ENCODE results near the gene LIPH.

LIPH gene

DNA sequence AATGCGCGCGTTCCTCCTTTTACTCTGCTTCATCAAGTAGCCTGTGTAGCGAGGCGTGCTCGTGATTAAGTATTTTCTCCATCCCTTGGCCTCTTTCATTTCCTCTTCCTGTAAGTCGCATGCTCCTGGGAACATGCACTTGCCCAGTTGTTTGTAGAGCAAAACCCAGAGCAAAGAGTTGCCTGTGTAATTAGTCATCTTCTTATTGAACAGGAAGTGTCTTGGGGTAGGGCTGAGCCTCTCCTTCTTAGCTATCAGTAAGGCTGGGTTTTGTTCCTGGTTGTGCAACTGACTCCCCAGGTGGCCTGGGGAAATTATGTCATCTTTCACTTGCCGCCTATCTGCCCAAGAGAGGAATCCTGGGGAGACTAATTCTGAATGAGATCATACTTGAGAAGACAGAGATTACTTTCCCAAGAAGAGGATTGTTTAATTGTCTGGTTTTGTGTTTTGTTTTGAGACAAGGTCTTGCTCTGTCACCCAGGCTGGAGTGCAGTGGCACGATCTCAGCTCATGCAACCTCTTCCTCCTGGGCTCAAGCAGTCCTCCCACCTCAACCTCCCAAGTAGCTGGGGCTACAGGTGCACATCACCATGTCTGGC is 14.9 kb downstream of the LIPH start:
- peak; percentile 96 for DNase-seq

DNA sequence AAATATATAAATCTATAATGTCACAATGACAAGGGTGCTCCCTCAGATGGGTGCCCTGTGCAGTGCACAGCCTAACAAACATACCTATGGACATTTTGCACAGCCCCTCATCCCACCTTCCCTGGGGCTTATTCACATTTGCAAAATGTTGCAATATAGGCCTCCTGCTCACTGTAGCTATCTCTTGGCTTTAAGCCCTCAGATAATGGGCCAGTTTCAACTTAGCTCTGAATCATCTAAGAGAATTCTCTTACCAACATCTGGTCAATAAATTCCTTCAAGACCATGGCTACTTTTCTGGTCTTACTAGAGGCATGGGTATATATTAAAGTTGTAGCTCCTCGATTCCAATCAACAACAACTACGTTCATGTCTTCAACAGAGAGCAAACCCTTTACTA is 17.9 kb downstream of the LIPH start:
- DNase-seq: no peak

DNA sequence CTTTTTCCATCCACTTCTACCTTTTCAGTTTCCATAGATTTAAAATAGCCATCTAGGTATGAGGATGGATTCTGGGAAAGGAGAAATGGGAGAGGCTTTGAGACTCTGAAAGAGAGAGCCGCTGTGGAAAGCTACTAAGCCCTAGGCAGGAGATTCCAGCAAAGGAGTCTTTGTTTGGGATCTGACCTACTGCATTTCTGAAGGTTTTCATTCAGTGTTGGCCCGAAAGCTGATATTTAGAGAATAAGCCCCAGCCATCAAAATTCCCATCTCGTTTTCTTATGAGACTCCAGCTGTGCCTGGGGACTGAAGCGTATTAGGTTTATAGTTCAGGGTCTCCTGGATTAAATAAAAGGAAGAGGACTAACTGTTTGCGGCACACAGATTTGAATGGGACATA is 19.5 kb downstream of the LIPH start:
- DNase-seq: no peak

DNA sequence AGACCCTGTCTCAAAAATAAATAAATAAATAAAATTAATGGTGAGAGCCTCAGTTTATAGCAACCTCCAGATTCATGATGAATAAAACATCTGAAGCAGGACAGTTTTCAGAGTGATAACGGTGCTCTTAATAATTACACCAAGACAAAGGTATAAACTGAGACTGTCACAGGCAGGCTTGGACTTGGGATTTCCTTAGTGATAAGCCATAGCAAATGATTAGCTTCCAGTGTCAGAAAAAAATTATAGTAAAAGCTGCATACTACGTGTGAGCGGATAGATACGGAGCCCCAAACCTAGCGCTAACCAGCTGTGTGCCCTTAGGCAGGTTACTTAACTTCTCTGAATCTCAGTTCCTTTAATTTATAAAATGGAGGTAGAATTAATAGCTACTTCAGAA is 21.5 kb downstream of the LIPH start:
- DNase-seq: no peak

DNA sequence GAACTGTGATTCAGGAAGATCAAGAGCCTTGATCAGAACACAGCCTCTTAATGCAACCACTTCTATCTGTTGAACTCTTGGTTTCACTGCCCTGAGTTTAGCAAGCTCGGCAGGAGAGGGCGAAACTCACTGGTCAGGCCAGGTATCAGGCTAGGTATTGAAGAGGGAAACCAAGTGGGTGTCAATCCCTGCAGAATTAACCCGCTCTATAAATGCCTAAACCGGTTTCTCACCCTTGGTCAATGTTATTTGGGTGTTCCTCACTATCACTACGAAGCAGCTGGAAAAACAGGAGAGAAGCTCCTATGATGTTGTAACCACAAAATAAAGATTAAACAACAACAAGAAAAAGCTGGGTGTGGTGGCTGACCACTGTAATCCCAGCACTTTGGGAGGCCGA is 23.9 kb downstream of the LIPH start:
- no peak for DNase-seq

DNA sequence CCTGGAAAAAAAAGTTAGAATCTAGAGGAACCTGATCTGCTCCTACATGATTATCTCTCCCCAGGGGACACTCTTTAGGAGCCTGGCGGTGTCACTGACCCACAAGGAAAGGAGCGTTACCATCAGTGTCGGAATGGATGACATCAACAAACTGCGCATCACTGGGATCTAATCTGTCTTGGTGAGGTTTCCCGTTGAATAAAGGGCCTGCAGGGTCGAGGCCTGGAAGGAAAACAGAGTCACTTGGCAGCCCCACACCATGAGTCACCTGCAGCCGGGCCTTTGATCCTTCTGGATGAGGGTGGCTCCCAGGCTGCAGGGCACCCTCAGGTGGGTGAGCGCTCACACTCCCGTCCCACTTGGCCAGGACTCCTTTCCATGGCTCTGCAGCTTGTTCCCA is 25.0 kb downstream of the LIPH start:
- no peak for DNase-seq

DNA sequence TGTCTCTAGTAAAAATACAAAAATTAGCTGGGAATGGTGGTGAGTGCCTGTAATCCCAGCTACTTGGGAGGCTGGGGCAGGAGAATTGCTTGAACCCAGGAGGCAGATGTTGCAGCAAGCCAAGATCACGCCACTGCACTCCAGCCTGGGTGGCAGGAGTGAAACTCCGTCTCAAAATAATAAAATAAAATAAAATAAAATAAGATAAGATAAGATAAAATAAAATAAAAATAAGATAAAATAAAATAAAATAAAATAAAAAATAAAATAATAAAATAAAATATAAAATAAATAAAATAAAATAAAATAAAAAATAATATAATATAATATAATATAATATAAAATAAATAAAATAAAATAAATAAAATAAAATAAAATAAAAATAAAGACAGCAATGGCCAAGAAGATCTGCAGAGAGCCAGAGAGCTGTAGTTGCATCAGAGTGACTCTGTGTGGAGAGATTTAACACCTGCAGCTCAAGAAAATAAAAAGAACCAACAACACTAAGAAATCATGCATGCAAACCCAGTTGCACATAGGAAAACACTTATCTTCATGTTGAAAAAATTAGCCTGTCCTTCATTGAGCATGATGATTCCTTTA is 25.9 kb downstream of the LIPH start:
- DNase-seq: no peak

DNA sequence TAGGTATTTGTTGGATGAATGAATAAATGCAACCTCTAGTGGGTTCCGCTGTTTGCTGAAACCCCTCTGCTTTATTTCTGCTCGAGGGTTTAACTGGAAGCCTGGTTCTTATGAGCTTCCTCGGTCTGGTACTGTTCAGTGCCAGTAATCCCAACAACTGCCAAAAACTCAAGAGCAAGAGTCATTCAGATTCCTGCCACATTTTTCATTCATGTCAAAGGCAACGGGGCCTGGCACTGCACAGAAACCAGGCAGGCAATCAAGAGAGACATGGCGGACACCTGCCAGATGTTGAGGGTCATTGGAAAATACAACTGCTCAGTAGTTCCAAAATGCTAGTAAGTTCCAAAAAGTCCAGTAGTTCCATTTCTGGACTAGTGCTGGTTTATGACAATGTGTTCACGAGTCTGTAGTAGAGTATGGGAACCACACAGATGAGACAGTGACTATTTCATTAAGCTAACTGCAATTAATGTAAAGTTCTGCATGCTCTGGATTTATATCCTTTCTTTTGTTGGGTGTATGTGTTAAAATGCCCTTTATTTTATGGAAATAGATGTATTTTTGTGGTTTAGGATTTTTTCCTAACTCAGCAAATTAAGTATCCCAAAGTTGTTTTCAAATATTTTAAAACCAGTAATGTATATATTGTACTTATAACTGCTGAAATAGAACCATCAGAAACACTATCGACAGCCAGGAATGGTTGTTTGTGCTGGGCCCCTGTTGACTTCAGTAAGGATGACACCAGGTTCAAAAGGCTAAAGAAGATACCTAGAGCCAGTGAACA is 30.8 kb downstream of the LIPH start:
- no peak for DNase-seq

DNA sequence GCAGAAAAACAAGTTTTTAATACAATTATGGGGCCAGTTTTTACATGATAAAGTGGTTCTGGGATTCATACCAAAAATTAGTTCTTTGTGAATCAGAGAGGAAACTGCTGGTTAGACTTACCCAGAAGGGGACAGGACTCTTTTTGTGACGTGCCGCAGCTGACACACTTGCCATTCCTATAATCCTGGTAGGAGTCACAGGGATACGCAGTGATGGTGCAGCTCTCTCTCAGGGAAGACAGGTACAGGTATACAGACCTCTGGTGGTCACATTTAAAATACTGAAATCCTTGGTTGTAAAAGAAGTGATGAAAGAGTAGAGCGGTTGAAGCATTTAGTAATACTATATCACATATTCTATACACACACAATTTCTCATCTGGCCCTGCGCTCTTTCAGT is 33.4 kb downstream of the LIPH start:
- DNase-seq: no peak

DNA sequence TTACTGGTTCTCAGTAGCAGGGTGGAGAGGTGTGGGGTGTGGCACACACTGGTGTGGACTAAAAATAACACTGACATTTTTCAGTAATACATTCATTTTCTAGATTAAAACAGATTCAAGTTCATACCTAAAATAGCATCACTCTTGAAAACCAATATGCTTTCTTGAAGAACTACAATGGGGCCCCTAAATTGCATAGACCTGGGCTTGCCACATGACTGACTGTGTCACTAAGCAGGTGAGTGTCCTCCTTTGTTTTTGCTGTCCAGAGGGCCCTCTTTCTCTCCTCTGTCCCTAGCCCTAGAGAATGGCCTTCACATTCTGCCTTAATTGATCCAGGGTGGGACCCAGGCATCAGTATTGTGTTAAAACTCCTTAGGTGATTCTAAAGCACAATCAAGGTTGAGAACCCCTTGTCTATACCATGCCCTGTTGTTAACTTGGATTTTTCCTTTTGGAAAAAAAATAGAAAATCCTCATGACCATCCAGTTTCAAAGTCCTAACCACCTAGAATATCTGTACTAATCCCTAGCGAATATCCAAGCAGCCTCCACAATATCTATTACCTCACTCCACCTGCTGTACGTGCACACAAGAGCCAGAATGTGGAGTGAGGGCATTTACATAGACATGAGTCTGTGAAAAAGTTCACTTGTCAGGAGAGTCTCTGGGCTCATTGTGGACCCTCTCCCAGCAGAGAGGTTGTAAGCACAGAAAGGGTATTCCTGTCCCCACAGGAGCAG is 34.8 kb downstream of the LIPH start:
- DNase-seq: no peak

DNA sequence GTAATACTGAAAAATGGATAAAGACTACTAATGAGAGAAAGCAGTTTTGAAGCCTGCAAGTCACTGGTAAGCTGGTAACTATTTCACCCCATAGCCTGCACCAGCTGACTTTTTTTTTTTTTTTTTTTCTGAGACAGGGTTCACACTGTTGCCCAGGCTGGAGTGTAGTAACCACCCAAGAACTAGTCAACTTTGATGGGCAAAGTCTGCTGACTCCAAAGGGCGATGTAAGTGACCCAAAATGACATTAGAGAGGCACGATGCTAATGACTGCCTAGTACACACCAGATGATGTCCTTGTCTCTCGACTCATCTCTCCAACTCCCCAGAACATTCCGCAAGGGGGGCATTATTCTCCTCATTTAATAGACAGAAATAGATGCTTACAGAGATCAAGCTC is 40.7 kb downstream of the LIPH start:
- DNase-seq: no peak

DNA sequence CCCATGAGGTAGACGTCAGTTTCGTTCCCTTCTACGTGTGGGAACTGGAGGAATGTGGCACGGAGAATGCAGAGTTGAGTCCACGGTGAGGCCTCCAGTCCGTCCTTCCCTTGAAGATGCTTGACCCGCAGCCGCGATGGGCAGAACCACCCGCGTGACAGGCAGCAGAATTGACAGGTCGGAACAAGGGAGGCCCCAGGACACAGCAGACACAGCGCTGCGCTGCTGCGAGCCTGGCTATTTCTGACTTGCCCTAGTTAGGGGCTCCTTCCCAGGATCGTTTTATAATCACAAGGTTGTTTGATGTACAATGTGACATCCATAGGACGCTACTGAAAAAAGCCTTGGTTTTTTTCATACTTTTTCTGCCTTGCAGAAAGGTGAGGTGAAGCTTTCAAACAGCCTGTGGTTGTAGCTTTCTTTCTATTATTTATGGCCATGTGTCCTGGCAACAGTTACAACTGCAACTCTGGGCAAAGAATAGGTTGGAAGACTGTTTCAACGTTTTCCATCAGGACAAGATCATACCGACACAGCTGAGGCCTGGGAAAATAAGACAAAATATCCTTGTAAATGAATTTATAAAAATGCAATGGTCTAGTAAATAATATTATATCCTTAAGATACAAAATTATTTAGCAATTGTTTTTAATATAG is 43.9 kb downstream of the LIPH start:
- no peak for DNase-seq

DNA sequence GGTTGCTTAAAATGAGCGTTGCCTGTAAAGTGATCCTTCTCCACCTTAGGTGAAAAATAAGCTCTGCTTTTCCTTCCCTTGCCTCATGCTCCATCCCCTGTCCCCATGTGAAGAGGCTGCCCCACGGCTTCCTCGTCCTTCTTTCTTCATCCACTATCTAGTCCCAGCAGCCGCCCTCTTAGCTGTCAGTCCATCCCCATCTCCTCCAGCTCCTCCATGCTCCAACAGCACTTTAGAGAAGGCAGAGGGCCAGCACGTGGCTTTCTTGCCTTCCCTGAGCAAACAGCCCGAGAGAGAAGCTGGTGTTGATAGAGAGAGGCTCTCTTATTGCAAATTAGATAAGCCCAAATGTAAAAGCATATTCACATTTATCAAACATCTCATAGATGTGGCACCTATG is 44.5 kb downstream of the LIPH start:
- no peak for DNase-seq

DNA sequence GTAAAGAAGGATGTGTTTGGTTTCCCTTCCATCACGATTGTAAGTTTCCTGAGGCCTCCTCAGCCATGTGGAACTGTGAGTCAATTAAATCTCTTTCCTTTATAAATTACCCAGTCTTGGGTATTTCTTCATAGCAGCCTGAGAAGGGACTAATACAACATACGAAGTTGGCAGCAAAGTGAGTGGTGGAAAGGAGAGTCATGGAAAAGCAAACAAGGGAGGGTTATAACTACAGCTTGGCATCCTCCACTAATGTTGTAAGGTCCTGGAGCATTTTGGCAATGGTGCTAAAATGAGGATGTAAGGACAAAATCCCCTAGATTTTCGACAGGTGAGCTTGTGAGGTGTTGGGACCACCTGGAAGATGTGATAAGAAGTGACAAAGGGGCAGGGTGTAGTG is 47.8 kb downstream of the LIPH start:
- no peak for DNase-seq

DNA sequence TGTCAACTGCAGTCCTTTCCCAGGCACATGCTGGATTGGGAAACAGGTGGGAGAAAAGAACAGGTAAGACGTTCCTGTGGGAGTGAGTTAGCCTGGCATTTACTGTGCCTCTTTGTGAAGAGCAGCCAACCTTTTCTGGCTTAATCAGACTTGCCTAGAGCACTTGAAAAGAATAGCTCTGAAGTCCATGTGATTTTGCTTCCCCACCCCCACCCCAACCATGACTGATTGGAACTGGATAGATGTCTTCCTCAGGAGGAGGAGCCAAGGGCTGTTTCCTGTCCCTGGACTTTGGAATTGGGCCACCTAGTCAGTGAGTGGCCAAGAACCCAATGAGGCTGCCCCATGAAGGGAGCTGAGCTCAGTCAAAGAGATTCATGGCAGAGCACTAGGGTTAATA is 48.9 kb downstream of the LIPH start:
- DNase-seq: no peak

DNA sequence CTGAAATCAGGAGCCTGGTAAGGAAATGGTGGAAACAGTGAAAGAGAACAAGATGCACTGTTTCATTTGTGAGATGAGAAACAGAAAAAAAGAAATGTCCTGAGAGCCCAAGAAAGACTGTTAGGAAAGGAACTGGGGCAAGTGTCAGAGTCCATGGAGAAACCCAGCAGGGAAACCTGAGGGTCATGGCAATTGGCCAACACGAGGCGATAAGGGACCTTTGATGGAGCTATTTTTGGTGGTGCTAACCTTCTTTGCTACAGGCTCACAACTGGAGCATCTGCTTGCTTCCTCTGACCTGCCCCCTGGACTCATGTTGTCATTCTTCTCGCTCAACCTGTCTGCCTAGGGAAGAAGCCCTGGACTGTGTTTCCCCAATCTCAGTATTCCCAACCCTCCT is 49.4 kb downstream of the LIPH start:
- no peak for DNase-seq

DNA sequence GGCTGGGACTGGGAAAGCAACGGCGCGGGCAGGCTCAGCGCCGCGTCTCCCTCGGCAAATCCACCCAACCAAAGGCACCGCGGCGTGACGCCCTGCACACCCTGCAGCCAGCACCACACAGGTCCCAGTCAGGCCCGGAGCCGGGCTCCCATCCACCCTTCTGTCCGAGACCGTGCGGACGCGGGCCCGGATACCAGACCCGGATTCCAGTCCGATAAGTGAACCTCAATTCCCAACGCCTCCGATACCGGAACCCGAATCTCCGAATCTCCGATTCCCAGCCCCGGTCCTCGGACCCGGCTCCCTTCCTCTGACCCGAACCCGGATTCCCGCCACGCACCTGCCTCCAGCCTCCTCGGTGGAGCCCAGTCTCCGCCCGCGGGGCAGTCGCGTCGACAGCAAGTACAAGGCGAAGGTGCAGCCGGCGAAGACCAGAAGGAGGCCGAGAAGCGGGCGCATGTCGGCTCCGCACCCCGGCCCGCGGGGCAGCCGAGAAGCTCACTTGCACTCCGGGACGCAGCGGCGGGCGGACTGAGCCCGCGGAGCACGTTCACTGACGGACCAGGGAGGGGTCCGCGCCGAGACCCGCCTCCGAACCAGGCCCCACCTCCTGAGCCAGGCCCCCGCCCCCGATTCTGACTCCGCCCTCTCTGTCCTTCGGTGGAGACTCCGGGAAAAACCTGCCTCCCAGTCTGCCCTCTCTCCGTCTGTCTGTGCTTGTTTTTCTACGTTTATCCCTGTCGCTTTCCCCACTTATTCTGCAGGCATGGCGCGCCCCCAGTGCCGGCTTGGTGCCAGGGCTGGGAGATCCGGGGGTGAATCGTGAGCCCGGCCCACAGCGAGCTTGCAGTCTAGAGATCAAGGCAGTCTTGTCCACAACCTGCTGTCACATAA is 53.6 kb downstream of the LIPH start, which contains the start of gene TMEM41A:
TSS of gene TMEM41A (minus strand) at position 533 of the 894 bp plus-strand sequence. CDS start at position 459, 74 bp downstream.
- DNase-seq: peak; percentile 83

DNA sequence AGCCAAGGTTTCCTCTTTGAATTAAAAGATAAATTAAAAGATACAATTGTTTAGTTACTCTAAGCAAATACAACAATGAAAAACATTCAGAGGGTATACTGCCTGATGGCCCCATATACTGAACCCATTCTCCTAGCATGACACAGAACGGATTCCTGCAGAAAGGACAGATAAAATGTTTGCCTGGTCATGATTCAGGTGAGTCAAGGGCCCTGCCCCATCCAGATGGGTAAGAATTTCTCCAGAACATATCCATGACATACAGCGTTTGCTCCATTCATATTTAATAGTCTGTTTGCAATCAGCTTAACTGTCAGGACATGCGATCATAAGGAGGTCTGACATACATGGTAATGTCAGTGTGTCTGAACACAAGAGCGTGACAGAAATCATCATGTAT is 62.1 kb downstream of the LIPH start:
- no peak for DNase-seq

DNA sequence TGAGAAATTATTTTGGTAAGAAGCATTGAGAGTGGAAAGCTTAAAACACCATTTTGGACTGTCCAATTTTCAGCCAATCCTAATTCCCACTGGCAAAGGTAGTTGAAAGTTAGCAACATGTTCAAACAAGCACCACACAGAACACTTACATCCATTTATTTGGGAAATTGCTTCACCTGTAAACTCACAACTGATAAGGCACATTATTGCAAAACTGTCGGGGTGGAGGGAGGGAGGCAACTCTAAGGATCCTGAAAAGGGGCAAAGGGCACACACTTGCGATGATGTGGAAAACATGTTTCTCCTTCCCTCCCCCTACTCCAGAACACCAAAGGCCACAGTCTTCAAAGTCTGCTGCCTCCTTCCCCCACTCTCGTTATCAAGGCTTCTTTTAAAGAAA is 62.9 kb downstream of the LIPH start:
- no peak for DNase-seq

DNA sequence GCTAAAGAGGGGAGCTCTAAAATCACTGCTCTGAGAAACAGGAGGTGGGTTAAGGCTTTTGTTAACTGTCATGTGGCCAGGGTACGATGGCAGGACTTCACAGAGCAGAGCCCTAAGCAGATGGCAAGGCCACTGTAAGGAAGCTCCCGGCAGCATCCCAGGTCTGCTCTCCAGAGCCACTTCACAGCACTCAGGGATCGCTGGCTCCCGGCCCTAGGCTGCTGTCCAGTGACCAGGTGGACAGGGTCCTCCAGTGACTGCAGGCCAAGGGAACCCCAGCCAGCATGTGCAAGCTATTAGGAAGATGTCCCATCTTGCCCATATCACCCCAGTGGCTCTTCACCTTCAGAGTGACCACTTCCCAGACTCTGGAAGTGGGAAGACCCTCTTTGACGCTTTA is 63.9 kb downstream of the LIPH start:
- no peak for DNase-seq

DNA sequence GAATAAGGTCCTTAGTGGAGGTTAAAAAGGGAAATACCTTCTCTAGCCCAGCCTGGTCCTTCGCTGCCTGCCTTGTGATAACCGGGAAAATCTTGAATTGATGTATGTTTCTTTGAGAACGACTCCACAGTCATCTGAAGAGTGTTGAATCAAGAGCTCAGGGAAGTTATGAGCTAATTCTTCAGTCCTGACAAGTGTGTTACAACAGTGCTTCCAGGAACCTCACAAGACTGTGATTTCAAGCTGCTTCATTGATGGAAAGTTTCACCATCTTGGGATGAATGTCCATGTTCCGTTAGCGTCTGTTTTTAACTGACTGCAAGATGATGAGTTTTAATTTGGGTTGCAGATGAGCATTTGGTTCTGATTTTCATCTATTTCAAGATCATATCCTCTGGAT is 66.0 kb downstream of the LIPH start:
- DNase-seq: no peak

DNA sequence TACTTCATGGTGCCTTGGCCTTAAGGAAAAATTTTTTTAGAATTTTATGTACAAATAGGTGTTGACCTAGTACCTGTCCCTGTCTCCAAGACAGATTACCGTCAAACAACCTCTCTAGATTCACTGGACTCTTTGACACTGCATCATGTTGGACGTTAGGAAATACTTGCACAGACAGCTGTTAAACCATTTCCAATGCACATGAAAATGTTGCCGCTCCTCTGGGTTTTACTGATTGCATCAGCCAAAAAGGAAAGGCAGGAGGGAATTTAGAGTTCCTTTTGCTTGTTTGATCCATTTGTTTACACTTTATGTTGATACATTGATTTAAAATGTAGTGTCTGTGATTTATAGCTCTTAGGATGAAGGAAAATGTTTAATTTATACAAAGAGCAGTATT is 68.1 kb downstream of the LIPH start:
- no peak for DNase-seq

All from kidney glomerular epithelial cell (primary cell).